LNCAP (cell line): ENCODE measurements around the gene IRGM.

ENCODE experiments used
- TF ChIP-seq, protein P1 (sequence below): fragments of 450-650 bp; IDR thresholded peaks from 2 replicates; pipeline ENCODE4 v1.5.1; 2017; ENCODE audit warnings: mild to moderate bottlenecking

Gene IRGM

DNA sequence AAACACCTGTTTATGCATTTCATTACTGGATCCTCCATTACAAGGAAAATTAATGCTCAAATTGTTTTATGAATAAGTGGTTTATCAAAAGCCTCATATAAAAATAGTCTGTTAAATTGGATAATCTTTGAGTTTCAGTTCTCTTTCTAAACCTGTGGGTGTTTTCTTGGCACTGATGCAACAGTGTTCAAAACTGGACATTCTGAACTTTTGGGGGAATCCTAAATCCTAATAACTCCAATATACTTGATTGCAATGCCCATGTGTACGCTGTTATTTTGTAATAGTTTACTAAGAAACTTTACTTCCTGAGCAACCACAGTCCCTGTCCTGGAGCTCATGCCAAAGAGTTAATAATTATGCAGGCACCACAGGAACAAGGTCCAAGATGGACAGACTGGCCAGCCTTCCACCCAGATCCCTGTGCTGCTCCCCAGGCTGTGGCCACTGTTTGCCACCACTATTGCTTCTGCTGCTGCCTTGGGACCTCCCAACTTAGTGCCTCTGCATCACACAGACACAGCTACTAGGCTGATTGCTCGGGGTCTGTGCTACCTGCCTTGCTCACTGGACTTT, 14.0 kb downstream of the IRGM start:
- TF ChIP-seq, protein P1, sequence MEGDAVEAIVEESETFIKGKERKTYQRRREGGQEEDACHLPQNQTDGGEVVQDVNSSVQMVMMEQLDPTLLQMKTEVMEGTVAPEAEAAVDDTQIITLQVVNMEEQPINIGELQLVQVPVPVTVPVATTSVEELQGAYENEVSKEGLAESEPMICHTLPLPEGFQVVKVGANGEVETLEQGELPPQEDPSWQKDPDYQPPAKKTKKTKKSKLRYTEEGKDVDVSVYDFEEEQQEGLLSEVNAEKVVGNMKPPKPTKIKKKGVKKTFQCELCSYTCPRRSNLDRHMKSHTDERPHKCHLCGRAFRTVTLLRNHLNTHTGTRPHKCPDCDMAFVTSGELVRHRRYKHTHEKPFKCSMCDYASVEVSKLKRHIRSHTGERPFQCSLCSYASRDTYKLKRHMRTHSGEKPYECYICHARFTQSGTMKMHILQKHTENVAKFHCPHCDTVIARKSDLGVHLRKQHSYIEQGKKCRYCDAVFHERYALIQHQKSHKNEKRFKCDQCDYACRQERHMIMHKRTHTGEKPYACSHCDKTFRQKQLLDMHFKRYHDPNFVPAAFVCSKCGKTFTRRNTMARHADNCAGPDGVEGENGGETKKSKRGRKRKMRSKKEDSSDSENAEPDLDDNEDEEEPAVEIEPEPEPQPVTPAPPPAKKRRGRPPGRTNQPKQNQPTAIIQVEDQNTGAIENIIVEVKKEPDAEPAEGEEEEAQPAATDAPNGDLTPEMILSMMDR, result no peak

DNA sequence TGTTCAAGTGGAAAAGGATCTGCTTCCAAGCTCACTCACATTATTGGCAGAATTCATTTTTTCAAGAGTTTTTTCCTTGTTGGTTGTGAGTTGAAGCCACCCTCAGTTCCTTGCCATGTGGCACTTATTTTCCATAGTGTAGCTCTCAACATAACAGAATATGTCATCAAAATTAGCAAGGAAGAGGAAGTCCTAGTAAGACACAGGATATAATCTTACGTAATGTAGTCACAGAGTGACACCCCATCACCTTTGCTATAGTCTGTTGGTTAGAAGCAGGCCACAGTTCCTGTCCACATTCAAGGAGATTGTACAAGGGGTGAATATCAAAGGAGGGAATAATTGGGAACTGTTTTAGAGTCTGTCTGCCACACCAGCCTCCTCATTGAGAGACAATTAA, 15.7 kb downstream of the IRGM start:
- TF ChIP-seq, protein P1, result no peak

DNA sequence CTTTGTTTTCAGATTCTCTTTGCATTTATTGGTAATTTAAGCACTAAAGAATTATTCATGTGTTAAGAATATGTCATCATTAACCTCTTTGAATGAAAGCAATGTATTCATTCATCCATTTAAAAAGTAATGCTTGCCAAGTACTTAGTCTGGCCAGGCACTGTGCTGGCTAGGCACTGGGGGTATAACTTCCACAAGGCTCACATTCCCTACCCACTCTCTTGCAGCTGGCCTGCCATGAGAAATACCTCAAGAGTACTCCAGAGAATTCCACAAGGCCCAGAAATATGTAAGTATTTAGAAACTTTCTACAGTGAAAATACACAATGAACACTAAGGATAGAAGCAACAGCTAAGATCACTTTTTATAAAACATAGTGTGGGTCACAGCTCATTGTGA, 33.0 kb downstream of the IRGM start:
- TF ChIP-seq, protein P1, result no peak

DNA sequence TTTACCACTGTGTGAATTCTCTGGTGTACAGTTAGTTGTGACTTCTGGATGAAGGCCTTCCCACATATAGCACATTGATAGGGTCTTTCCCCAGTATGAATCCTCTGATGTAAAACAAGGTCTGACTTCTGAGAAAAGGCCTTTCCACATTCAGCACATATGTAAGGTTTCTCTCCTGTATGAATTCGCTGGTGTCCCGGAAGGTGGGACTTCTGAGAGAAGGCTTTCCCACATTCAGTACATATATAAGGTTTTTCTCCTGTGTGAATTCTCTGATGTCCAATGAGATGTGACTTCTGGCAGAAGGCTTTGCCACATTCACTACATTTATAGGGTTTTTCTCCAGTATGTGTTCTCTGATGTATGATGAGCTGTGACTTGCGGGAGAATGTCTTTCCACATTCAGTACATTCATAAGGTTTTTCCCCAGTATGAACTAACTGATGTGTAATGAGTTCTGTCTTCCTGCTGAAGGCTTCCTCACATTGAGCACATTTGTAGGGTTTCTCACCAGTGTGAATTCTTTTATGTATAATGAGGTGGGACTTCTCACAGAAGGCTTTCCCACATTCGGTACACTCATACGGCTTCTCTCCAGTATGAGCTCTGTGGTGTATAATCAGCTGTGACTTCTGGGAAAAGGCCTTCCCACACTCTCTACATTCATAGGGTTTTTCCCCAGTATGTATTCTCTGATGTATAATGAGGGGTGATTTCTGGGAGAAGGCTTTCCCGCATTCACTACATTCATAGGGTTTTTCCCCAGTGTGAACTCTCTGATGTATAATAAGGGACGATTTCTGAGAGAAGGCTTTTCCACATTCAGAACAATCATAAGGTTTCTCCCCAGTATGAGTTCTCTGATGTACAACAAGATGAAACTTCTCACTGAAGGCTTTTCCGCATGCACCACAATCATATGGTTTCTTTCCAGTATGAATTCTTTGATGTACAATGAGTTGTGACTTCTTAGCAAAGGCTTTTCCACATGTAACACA, 49.4 kb downstream of the IRGM start:
- TF ChIP-seq, protein P1, result no peak
